ENCODE data around the gene CASTOR1.

Gene CASTOR1

DNA sequence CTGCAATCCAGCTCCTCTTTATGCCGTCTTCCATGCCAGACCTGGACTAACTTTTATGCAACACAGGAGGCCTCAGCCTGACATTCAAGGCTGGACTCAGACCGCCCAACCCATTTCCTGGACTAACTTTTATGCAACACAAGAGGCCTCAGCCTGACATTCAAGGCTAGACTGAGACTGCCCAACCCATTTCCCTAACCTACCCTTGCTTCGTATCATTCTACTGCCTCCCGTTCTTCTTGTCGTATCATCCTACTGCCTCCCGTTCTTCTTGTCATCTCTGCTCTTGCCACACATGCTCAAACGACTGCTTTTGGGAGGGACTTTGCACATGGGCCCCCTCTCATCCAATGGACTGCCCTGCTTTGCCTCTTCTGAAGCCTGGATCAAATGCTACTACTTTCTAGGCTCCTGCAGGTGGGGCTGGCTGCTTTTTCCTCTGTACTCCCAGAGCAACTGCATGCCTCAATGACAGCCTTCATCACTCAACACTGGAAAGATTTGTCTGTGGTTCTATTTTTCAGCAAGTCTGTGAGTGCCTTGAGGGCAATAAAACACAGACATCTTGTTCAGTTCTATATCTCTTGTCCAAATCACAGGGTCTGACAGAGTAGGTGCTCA is 29.6 kb upstream of the CASTOR1 start:
- no peak for DNase-seq

GRCh38 chr22:30317778-30318177 is 28.5 kb upstream of the CASTOR1 start:
- DNase-seq, result no peak

GRCh38 chr22:30315962-30316576 is 26.8 kb upstream of the CASTOR1 start:
- DNase-seq, result no peak

DNA sequence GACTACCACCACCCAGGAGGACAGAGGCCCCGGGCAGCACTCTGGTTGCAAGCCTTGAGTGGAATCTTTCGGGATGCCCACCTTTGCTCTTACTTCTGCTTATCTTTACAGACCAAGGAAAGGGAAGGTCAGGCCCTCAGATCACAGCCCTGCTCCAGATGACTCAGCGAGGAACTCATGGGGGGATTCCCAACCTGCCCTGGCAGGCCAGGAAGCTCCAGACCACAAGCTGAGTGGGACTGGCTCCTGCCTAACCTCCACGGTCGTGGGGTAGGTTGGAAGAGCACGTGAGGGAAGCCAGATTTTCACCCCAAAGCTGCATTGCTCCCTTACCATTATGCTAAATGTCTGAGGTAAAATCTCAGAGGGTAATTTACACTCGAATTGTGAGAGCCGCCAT is 25.6 kb upstream of the CASTOR1 start:
- no peak for DNase-seq

GRCh38 chr22:30313527-30314363 is 24.4 kb upstream of the CASTOR1 start:
- DNase-seq, result no peak

DNA sequence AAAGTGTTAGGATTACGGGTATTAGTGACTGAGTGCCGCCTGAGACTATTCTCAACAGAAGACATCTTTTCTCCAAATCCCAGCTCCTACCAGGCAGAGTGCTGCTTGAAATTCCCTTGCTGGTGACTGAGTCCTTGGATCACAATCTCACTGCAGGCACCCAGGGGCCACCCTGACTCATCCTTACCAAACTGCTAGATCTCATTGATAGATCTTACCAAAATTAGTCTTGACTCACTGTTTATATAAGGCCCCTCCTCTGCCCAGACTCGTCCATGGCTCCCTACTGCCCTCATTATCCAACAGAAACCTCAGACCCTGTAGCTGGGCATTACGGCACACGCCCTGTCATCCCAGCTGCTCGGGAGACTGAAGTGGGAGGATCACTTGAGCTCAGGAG is 22.7 kb upstream of the CASTOR1 start:
- peak; percentile 78 for DNase-seq

DNA sequence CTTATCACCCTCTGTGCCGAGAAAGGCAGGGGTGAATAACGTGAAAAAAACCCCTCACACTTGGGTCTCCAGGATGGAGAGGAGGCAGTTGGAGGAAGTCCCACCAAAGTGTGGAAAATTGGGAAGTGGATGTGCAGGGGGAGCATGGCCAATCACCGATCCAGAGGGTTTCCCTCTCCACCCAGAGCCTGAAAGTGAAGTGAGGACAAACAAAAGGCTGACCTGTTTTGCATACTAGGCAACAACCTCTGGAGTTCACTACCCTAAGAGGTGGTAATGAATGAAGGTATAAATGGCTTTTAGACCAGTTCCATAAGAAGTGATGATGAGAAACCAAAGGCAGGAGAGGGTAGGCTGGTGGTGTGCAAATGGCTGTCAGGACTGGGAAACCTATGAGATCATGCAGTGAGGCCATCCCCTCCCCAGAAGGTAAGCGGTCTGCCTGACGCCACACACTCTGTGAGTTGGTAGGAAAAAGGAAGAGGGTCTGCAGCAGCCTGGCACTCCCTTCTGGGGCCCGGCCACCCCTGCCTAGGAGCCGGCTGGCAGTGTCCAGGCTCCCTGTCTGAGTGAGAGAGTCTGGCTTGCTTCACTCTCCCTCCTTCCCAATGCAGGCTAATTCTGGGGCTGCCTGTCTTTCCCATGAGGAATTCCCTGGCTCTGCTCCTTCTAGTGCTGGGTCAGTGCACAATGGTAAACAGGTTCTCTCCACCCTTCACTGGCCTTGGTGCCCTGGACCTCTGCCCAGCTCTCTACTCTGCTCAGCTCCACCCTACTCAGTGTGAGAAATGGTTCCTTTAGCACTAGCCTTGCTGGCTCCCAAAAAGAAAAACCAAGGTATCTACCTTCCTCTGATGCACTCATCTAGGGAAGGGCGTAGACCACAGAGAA is 21.8 kb upstream of the CASTOR1 start:
- peak; percentile 38 for DNase-seq

DNA sequence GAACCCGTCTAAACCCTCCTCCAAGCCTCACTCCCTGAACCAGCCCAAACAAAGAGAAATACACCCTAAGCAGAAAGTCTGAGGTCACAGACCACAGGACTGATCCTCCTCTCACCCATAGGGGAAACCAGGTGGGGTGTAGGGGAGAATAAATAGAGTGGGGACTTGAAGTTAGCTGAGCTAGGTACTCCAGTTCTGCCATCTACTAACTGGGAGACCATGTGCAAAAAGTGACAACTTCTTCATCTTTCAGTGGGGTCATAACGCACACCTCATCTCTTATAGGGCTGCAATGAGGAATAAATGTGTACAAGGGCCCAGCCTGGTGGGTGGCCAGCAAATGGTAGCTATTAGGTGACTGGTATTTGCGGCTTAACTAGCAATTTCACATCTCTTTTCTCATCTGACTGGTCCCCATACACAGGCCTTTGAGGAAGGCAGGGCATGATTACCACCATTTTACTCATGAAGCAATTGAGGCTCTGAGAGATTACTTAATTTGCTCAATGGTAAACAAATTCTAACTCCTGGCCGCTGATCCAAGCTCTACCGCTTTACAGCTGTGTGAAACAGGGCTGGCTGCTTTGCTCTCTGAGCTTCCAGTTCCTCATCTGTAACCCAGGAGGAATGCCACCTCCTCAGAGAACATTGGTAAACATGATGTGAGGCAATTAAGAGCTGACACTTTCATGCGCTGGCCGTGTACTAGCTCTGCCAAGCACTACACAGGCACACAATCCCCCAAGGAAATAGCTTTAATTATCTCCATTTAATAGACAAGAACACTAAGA is 20.8 kb upstream of the CASTOR1 start:
- DNase-seq, result peak; percentile 60

GRCh38 chr22:30308518-30309230 is 19.4 kb upstream of the CASTOR1 start:
- DNase-seq, result no peak

DNA sequence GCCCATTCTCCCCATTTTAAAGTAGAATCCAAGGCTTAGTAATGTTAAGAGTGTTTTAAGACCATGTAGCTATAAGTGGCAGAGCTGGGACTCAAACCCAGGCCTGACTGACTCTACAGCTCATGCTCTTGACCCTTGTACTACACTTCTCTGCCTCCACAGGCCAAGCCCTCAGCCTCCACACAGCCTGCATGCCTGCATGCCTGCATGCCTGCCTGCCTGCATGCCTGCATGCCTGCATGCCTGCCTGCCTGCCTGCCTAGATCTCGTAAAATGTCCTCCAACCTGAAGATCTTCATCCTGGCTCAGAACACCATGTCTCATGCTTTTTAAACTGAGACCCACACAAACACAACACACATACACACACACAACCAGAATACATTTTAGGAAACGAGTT is 18.8 kb upstream of the CASTOR1 start:
- DNase-seq, result no peak

DNA sequence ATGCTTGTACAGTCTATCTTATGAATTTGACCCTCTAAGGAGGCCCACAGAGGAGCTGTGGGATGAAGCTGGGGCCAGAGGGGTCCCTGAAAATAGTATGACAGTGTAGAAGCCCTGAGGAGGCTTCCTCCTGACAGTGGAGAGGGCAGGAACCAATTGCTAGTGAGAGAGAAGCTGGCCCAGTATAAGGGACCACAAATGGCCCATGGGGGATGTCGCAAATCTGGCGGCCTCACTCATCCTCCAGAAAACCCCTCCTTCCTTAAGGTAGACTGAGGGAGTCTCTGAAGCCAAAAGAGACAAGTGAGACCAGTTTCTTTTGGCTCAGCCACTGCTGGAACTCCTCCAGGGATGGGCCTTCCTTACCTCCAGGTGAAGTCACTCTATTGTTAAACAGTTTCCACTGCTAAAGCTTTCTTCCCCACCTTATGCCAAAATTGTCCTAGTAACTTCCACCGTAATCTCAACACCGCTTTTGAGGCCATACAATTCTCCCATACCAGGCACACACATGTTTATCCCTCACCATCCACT is 17.8 kb upstream of the CASTOR1 start:
- no peak for DNase-seq

- DNase-seq, result no peak
These were observed 17.3 kb upstream of the CASTOR1 start for GRCh38 chr22:30306627-30307011.

GRCh38 chr22:30305906-30306626 is 16.8 kb upstream of the CASTOR1 start:
- DNase-seq, result no peak

GRCh38 chr22:30305519-30305905 is 16.2 kb upstream of the CASTOR1 start:
- no peak for DNase-seq

- DNase-seq, result no peak
These were observed 15.4 kb upstream of the CASTOR1 start for GRCh38 chr22:30304495-30305244.

DNA sequence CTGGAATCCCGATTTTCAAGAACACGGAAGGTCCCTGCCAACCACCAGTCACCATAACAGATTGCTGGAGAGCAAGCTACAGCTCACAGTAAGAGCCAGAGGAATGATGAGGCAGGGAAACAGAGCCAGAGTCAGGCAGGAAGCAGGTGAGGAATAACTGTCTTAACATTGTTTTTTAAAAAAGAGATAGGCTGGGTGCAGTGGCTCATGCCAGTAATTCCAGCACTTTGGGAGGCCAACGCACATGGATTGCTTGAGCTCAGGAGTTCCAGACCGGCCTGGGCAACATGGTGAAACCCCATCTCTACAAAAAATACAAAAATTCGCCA is 13.5 kb upstream of the CASTOR1 start:
- DNase-seq, result no peak

- DNase-seq, result peak; percentile 91
These were observed 12.9 kb upstream of the CASTOR1 start for GRCh38 chr22:30301995-30302809.

- DNase-seq, result no peak
These were observed 10.0 kb upstream of the CASTOR1 start for GRCh38 chr22:30299322-30299721.
